WTC11 (cell line): Measurements from ENCODE around the gene MRPL55. TPM values are rescaled to one million over a fixed set of nuclear protein-coding genes. Genes with fewer than 3 reads are reported as not detected.

Experiments
- ATAC-seq: fragments of 200-7000 bp; cut with Tn5 transposase; 2 replicates; pipeline ENCODE4 v1.10.0; 2021; ENCODE audit warnings: mild to moderate bottlenecking, moderate library complexity
- CTCF ChIA-PET: fragments of 300-600 bp; sonication (Branson Sonifier 250); formaldehyde crosslinking; loops from one replicate; lab custom pipeline; 2021; ENCODE audit warnings: antibody characterized with exemption; lab: Charles Lee
- POLR2A ChIA-PET: fragments of 350-600 bp; sonication (Branson Sonifier 250); formaldehyde crosslinking; loops from one replicate; lab custom pipeline; 2021; ENCODE audit warnings: antibody characterized with exemption; lab: Charles Lee
- DNase-seq: peaks from one replicate; pipeline ENCODE4 v3.0.0; 2021; ENCODE audit warnings: low spot score
- H3K27ac Mint-ChIP-seq: 2 replicates; pipeline ENCODE4 v1.8.0; 2021; ENCODE audit warnings: mixed read lengths
- H3K27me3 Mint-ChIP-seq: 2 replicates; pipeline ENCODE4 v1.8.0; 2021; ENCODE audit warnings: low read depth, mild to moderate bottlenecking, moderate library complexity, mixed read lengths
- H3K36me3 Mint-ChIP-seq: 2 replicates; pipeline ENCODE4 v1.8.0; 2021; ENCODE audit warnings: mixed read lengths
- H3K4me1 Mint-ChIP-seq: 2 replicates; pipeline ENCODE4 v1.8.0; 2022; ENCODE audit warnings: mixed read lengths
- H3K4me3 Mint-ChIP-seq: 2 replicates; pipeline ENCODE4 v1.8.0; 2021; ENCODE audit warnings: mild to moderate bottlenecking, moderate library complexity, mixed read lengths
- H3K9me3 Mint-ChIP-seq: 2 replicates; pipeline ENCODE4 v1.8.0; 2021; ENCODE audit warnings: mixed read lengths
- ARID4B ChIP-seq: sonication (generic); formaldehyde crosslinking; IDR thresholded peaks from 2 replicates; pipeline ENCODE4 v1.8.0; 2023; ENCODE audit warnings: missing genetic modification reagents, mild to moderate bottlenecking, borderline replicate concordance
- E2F5 ChIP-seq: sonication (generic); formaldehyde crosslinking; IDR thresholded peaks from 2 replicates; pipeline ENCODE4 v1.8.1; 2022; ENCODE audit warnings: mild to moderate bottlenecking, moderate library complexity, missing genetic modification reagents
- ETV6 ChIP-seq: sonication (generic); formaldehyde crosslinking; IDR thresholded peaks from 2 replicates; pipeline ENCODE4 v1.8.1; 2022; ENCODE audit warnings: mild to moderate bottlenecking, missing genetic modification reagents
- FOXJ3 ChIP-seq: sonication (generic); formaldehyde crosslinking; IDR thresholded peaks from 2 replicates; pipeline ENCODE4 v1.9.0; 2021; ENCODE audit warnings: missing genetic modification reagents, mild to moderate bottlenecking, borderline replicate concordance
- FOXK1 ChIP-seq: sonication (generic); formaldehyde crosslinking; IDR thresholded peaks from 2 replicates; pipeline ENCODE4 v1.8.0; 2022; ENCODE audit warnings: mild to moderate bottlenecking, moderate library complexity, missing genetic modification reagents
- GABPB1 ChIP-seq: sonication (generic); formaldehyde crosslinking; IDR thresholded peaks from 2 replicates; pipeline ENCODE4 v1.8.1; 2023; ENCODE audit warnings: mild to moderate bottlenecking, missing genetic modification reagents
- GRHL2 ChIP-seq: fragments of 250-450 bp; sonication (Bioruptor Pico); IDR thresholded peaks from 2 replicates; pipeline ENCODE4 v1.8.0; 2022; ENCODE audit warnings: mild to moderate bottlenecking, moderate library complexity; ENCODE audit not compliant: insufficient replicate concordance, severe bottlenecking
- NR1H2 ChIP-seq: sonication (generic); formaldehyde crosslinking; IDR thresholded peaks from 2 replicates; pipeline ENCODE4 v1.9.0; 2021; ENCODE audit warnings: mild to moderate bottlenecking, moderate library complexity, missing genetic modification reagents
- PRRX2 ChIP-seq: fragments of 250-450 bp; sonication (Bioruptor Pico); IDR thresholded peaks from 2 replicates; pipeline ENCODE4 v1.8.0; 2021; ENCODE audit warnings: mild to moderate bottlenecking
- RELA ChIP-seq: sonication (generic); formaldehyde crosslinking; IDR thresholded peaks from 2 replicates; pipeline ENCODE4 v1.8.1; 2022; ENCODE audit warnings: missing genetic modification reagents, mild to moderate bottlenecking, borderline replicate concordance
- RORB ChIP-seq: fragments of 250-450 bp; sonication (Bioruptor Pico); IDR thresholded peaks from 2 replicates; pipeline ENCODE4 v1.9.0; 2021; ENCODE audit warnings: mild to moderate bottlenecking
- SOX15 ChIP-seq: fragments of 250-450 bp; sonication (Bioruptor Pico); IDR thresholded peaks from 2 replicates; pipeline ENCODE4 v1.9.0; 2021; ENCODE audit warnings: mild to moderate bottlenecking
- SP1 ChIP-seq: sonication (generic); formaldehyde crosslinking; conservative IDR thresholded peaks from 2 replicates; pipeline ENCODE4 v1.8.1; 2022; ENCODE audit warnings: missing genetic modification reagents
- TP53 ChIP-seq: sonication (generic); formaldehyde crosslinking; IDR thresholded peaks from 2 replicates; pipeline ENCODE4 v1.8.1; 2023; ENCODE audit warnings: mild to moderate bottlenecking, missing genetic modification reagents
- USF1 ChIP-seq: sonication (generic); formaldehyde crosslinking; IDR thresholded peaks from 2 replicates; pipeline ENCODE4 v1.8.0; 2022; ENCODE audit warnings: mild to moderate bottlenecking, missing genetic modification reagents
- ZBTB21 ChIP-seq: sonication (generic); formaldehyde crosslinking; IDR thresholded peaks from 2 replicates; pipeline ENCODE4 v1.8.1; 2023; ENCODE audit warnings: mild to moderate bottlenecking, missing genetic modification reagents, borderline replicate concordance
- ZBTB43 ChIP-seq: sonication (generic); formaldehyde crosslinking; IDR thresholded peaks from 2 replicates; pipeline ENCODE4 v1.8.1; 2023; ENCODE audit warnings: mild to moderate bottlenecking, missing genetic modification reagents
- ZNF138 ChIP-seq: sonication (generic); formaldehyde crosslinking; conservative IDR thresholded peaks from 2 replicates; pipeline ENCODE4 v1.8.1; 2022; ENCODE audit warnings: mild to moderate bottlenecking, moderate library complexity, missing genetic modification reagents
- total RNA-seq: library from RNA; stranded (reverse); gene quantifications from 3 replicates; pipeline ENCODE4 v1.2.3, GENCODE V29; 2021

Gene MRPL55
- total RNA-seq, 1 experiment from 2014 or later, result 66.9 TPM

- TF ChIP-seq NR1H2 (CRISPR knock-in tag) (no peak), SOX15 (CRISPR knock-in tag) (no peak), ZBTB43 (CRISPR knock-in tag) (no peak), RORB (CRISPR knock-in tag) (no peak)
- Mint-ChIP-seq H3K36me3 (peaks cover 17% of the 10 kb centered on the region), H3K27me3 (peaks cover 30% of the 10 kb centered on the region), H3K4me1 (no peaks in the 10 kb centered on the region), H3K27ac (no peak overlapping the region), H3K9me3 (peaks cover 32% of the 10 kb centered on the region), H3K4me3 (no peak overlapping the region)
- ChIA-PET POLR2A (no interaction called here), CTCF (interaction anchor here (0.6 kb wide), 1 partner anchor 16 kb away, joined by 4 read pairs; no protein-coding TSS in a partner anchor)
- ATAC-seq (no peak), DNase-seq (no peak)
These were observed 5.7 kb upstream of the MRPL55 start for GRCh38 chr1:228114827-228115226.

- no peak for TF ChIP-seq SOX15 (CRISPR knock-in tag)
- no peak for TF ChIP-seq GRHL2 (CRISPR knock-in tag)
- TF ChIP-seq ZNF138 (CRISPR knock-in tag), result no peak
- TF ChIP-seq USF1 (CRISPR knock-in tag), result no peak
- TF ChIP-seq SP1 (CRISPR knock-in tag), result no peak
- no peak for TF ChIP-seq GABPB1 (CRISPR knock-in tag)
- no peak for TF ChIP-seq FOXJ3
- TF ChIP-seq PRRX2 (CRISPR knock-in tag), result no peak
- no peak for TF ChIP-seq ZBTB21 (CRISPR knock-in tag)
- TF ChIP-seq RELA, result no peak
- TF ChIP-seq FOXK1 (CRISPR knock-in tag), result no peak
- TF ChIP-seq ETV6 (CRISPR knock-in tag), result no peak
- TF ChIP-seq ARID4B (CRISPR knock-in tag), result no peak
- no peak for TF ChIP-seq TP53
- TF ChIP-seq E2F5 (CRISPR knock-in tag), result no peak
- peaks cover 6% of the 10 kb centered on the region for H3K36me3 Mint-ChIP-seq
- ChIA-PET CTCF (no interaction called here), POLR2A (no interaction called here)
- no peak overlapping the region for H3K27ac Mint-ChIP-seq
- H3K4me3 Mint-ChIP-seq, result no peak overlapping the region
- H3K9me3 Mint-ChIP-seq, result peaks cover 16% of the 10 kb centered on the region
- DNase-seq, result no peak
- H3K27me3 Mint-ChIP-seq, result peaks cover 20% of the 10 kb centered on the region
- peaks cover 7% of the 10 kb centered on the region; the same call in 1 of the 2 replicates for H3K4me1 Mint-ChIP-seq
- ATAC-seq, result no peak
These were observed 3.5 kb upstream of the MRPL55 start for GRCh38 chr1:228112617-228113016.
